Mucosa of stomach (tissue), 1 donor: Measurements from ENCODE around the gene CCDC201.

ENCODE experiments used
- H3K27me3 ChIP-seq: one replicate; pipeline ENCODE4 v1.7.0; 2013; ENCODE audit warnings: mild to moderate bottlenecking, low read length; ENCODE audit not compliant: control insufficient read depth, insufficient read depth
- H3K36me3 ChIP-seq: one replicate; pipeline ENCODE4 v1.7.0; 2013; ENCODE audit warnings: low read length; ENCODE audit not compliant: control insufficient read depth, insufficient read depth
- H3K4me1 ChIP-seq: one replicate; pipeline ENCODE4 v1.7.0; 2013; ENCODE audit warnings: mild to moderate bottlenecking, low read length; ENCODE audit not compliant: control insufficient read depth, insufficient read depth
- H3K4me3 ChIP-seq: one replicate; pipeline ENCODE4 v1.7.0; 2013; ENCODE audit warnings: low read length
- H3K9ac ChIP-seq: one replicate; pipeline ENCODE4 v1.7.0; 2013; ENCODE audit warnings: mild to moderate bottlenecking, low read length, moderate library complexity
- H3K9me3 ChIP-seq: one replicate; pipeline ENCODE4 v1.7.0; 2013; ENCODE audit warnings: mild to moderate bottlenecking, low read length, moderate library complexity; ENCODE audit not compliant: control insufficient read depth
- donor health status: Pancreatic carcinoma.

The CCDC201 gene

DNA sequence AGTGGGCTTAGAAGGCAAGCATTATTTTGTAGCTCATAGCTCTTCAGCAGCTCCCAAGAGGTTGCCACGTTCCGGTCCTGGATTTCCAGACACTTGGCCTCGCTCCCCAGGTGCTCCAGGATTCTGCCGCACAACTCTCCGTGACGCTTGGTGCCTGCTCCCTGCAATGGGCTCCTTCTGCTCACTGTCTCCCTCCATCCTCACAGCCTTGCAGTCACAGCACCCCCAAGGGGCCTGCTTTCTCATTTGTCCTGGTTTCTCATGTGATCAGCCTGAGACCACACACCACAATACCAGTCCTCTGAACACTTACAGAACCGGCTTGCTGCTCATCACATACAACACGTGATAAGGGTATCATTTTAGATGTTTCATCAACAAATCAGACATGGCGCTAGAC is 38.4 kb upstream of the CCDC201 start:
- H3K36me3 ChIP-seq, result no peaks in the 10 kb centered on the region

DNA sequence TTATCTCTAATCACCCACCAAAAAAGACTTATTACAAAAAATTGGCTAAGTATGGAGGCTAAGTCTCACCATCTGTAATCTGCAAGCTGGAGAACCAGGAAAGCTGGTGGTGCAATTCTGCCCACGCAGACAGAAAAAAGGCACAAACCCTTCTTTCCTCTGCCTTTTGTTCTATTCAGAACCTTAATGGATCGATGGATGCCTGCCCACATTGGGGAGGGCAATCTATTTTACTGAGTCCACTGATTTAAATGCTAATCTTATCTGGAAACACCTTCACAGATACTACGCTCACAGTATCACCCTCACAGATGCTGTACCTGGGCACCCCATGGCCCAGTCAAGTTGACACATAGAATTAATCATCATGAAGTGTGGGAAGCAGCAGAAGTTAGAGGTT is 38.0 kb upstream of the CCDC201 start:
- Histone ChIP-seq H3K36me3 (no peaks in the 10 kb centered on the region), H3K9ac (no peak overlapping the region), H3K9me3 (no peaks in the 10 kb centered on the region), H3K4me3 (no peak overlapping the region), H3K4me1 (no peaks in the 10 kb centered on the region), H3K27me3 (no peaks in the 10 kb centered on the region)

More for the DNA sequence above, 38.4 kb upstream of the CCDC201 start:
- Histone ChIP-seq H3K27me3 (no peaks in the 10 kb centered on the region), H3K4me1 (no peaks in the 10 kb centered on the region), H3K9me3 (no peaks in the 10 kb centered on the region), H3K4me3 (no peak overlapping the region), H3K9ac (no peak overlapping the region)

DNA sequence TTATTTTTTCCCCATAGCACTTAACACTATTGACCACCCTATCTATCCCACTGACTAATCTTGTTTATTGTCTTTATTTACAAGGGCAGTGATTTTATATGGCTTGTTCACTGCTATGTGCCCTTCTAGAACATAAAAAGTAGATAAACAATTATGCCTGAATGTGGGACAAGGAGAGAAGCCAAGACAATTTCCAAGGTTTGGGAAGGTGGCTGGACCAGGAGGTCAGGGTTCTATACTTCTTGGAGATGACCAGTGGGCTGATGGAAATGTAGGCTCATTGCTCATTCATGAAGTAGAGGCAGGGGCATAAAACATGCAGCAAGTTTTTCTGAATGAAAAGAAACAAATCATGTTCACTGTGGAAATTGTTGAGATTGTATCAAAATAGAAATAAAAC is 36.7 kb upstream of the CCDC201 start:
- Histone ChIP-seq H3K9me3 (no peaks in the 10 kb centered on the region), H3K36me3 (no peaks in the 10 kb centered on the region), H3K4me1 (no peaks in the 10 kb centered on the region), H3K4me3 (no peak overlapping the region), H3K27me3 (no peaks in the 10 kb centered on the region), H3K9ac (no peak overlapping the region)

DNA sequence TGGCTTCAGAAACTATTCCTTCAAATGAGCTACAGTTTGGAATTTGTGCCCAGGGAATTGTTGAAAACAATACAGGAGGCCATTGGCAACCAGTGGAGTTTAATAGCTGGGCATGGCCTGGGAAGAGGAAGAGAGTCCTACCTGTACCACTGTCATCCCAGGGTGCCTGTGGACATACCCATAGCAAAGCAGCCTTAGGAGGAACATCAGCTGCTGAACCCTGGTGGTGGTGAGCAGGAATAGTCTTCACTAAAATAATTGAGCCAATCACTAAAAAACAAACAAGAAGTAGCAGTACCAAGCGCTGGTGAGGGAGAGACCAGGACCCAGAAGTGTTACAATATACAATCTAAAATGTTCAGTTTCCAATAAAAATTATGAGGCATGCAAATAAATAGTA is 29.9 kb upstream of the CCDC201 start:
- Histone ChIP-seq H3K4me1 (no peaks in the 10 kb centered on the region), H3K4me3 (no peak overlapping the region), H3K9me3 (no peaks in the 10 kb centered on the region), H3K27me3 (no peaks in the 10 kb centered on the region), H3K9ac (no peak overlapping the region), H3K36me3 (no peaks in the 10 kb centered on the region)

DNA sequence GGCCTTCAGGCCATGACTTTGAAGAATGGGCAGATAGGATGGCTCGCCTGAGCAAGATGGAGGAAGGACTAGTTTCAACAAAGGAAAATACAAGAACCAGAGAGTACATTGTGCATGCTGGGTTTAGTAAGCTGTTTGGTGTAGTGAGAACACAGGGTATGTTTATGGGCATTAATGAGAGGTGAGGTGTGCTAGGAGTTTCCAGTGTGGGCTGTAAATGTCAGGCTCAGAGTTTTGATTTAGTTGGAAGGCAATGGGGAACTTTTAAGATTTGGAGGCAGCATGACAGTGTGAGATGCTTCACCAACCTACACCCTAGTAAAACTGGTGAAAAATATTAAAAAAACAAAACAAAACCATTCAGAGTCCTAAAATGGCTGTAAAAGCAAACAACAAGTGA is 28.7 kb upstream of the CCDC201 start:
- H3K9me3 ChIP-seq, result no peaks in the 10 kb centered on the region
- H3K9ac ChIP-seq, result no peak overlapping the region
- H3K36me3 ChIP-seq, result no peaks in the 10 kb centered on the region
- no peaks in the 10 kb centered on the region for H3K4me1 ChIP-seq
- no peak overlapping the region for H3K4me3 ChIP-seq
- H3K27me3 ChIP-seq, result no peaks in the 10 kb centered on the region

DNA sequence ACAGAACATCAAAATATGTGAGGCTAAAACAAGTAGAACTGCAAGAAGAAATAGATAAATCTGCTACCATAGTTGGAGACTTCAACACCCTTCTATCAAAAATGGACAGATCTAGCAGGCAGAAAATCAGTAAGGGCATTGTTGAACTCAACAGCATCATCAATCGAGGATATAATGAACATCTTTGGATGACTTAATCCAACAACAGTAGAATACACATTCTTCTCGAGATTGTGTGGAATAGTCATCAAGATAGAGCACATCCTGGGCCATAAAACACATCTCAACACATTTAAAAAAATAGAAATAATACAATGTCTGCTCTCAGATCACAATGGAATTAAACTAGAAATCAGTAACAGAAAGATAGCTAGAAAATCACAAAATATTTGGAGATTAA is 25.3 kb upstream of the CCDC201 start:
- no peaks in the 10 kb centered on the region for H3K36me3 ChIP-seq
- H3K9me3 ChIP-seq, result no peaks in the 10 kb centered on the region
- H3K4me1 ChIP-seq, result no peaks in the 10 kb centered on the region
- no peak overlapping the region for H3K4me3 ChIP-seq
- no peak overlapping the region for H3K9ac ChIP-seq
- no peaks in the 10 kb centered on the region for H3K27me3 ChIP-seq

DNA sequence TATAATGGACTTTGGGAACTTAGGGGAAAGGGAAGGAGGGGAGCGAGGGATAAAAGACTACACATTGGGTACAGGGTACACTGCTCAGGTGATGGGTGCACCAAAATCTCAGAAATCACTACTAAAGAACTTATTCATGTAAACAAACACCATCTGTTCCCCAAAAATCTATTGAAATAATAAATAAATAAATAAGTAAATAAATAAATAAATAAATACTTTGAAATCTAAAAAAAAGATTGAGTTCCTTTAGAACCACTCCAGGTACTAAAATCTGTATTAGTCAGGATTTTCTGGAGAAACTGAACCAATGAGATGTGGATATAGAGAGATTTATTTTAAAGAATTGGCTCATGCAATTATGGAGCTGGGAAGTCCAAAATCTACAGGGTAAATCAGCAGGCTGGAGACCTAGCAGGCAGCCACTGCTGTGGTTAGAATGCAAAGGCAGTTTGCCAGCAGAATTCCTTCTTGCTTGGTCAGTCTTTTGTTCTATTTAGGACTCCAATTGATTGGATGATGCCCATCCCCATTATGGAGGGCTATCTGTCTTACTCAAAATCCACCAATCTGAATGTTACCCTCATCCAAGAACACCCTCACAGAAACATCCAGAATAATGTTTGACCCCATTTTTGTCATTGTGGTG is 24.3 kb upstream of the CCDC201 start:
- Histone ChIP-seq H3K9me3 (no peaks in the 10 kb centered on the region), H3K9ac (no peak overlapping the region), H3K4me3 (no peak overlapping the region), H3K36me3 (no peaks in the 10 kb centered on the region), H3K27me3 (no peaks in the 10 kb centered on the region), H3K4me1 (no peaks in the 10 kb centered on the region)

DNA sequence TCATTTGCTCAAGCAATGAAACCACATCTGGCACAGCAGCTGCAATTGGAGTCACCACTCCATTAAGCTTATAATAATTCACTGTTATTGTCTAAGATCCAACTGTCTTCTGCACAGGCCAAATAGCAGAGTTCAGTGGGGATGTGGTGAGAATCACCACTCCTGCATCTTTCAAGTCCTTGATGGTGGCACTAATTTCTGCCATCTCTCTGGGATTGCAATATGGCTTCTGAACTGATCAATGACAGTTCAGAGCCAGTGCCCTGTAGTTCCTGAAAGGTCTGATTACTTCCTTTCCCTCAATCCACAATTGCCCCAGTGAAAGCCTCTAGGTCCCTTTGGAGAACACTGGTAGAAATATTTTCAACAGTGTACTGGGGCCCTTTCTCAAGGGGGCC is 21.8 kb upstream of the CCDC201 start:
- H3K36me3 ChIP-seq, result no peaks in the 10 kb centered on the region
- no peaks in the 10 kb centered on the region for H3K4me1 ChIP-seq
- H3K27me3 ChIP-seq, result no peaks in the 10 kb centered on the region
- H3K9ac ChIP-seq, result no peak overlapping the region
- H3K4me3 ChIP-seq, result no peak overlapping the region
- H3K9me3 ChIP-seq, result no peaks in the 10 kb centered on the region

DNA sequence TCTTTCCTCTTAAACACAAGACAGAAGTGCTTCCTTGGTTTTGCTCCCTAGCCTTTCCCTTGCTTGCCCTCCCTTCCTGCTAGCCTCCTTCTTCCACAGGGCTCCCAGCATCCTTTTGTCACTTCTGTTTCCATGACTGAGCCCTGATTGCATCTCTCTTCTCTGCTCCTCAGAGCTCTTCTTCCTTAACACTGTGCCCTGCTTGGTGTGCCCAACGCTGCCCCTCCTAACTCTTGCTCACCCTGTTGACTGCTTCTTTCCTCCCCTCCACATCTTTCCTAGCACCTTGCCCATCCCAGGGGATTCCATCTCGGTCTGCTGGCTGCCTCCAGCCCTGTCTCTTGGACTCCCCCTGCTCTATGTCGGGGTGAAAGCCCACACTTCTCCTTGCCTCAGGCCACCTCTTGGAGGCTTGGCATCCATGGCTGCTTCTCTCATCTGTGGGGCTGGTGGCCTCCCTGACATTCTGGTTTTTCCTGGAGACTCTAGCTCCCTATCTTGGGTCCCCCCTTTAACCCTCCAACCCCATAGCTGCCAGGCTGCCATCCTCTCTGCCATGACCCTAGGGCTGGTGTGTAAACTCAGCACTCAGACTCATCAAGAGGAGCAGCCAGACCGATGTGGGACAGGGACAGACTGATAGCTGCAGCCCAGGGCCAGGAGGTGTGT is 21.2 kb upstream of the CCDC201 start:
- Histone ChIP-seq H3K9ac (no peak overlapping the region), H3K4me1 (no peaks in the 10 kb centered on the region), H3K36me3 (no peaks in the 10 kb centered on the region), H3K27me3 (peaks cover 3% of the 10 kb centered on the region), H3K9me3 (no peaks in the 10 kb centered on the region), H3K4me3 (no peak overlapping the region)

DNA sequence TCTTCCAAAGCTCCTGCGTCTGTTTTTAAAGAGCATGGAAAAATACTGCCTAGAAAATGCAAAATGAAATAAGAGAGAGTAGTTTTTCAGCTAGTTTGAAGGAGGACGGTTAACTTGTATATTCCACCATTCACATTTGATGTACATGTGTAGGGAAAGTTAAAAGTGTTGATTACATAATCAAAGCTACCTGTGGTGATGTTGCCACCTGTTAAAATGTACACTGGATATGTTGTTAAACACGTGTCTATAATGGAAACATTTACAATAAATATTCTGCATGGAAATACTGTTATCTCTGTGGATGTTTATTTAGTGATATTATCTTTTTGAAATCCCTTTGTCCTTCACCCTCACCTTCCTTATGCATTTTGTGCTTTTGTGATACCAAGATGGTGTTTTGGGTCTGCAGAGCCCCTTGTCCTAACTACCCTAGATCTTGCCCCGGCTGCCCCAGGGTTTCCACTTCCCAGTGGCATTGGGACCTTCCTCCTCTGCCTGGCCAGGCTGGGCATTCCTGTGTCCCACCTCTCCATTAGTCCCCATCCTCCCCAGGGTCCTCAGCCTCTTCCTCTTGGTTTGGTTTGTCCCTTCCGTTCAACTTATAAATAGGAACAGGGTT is 20.6 kb upstream of the CCDC201 start:
- H3K9me3 ChIP-seq, result no peaks in the 10 kb centered on the region
- H3K4me3 ChIP-seq, result no peak overlapping the region
- H3K4me1 ChIP-seq, result no peaks in the 10 kb centered on the region
- no peak overlapping the region for H3K9ac ChIP-seq
- H3K36me3 ChIP-seq, result no peaks in the 10 kb centered on the region
- H3K27me3 ChIP-seq, result peaks cover 7% of the 10 kb centered on the region

DNA sequence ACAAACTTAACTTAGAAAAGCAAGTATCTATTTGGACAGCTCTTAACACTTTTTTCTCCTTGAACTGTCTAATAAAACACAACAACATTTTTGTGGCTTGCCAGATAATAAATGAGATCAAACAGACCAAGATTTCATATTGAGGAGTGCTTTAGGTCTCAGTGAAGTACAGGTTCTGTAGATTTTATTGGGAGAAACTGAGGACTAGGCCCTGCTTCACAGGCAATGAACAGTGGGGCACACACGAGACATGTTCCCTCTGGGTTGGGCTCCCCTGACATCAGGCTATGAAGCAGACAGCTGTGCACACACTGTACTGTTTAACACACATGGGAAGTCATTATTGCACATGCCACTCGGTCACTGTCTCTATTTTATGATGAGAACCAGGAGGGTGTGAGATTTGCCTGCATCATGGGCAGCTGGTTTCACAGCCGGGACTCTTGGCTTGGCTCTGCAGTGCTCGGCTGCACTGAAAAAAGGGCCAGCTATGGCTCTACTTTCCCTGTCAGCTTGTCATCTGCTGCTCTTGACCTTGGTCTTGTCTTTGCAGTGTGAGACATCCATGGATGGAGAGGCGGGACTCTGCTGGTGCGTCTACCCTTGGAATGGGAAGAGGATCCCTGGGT is 19.6 kb upstream of the CCDC201 start:
- H3K27me3 ChIP-seq, result peaks cover 17% of the 10 kb centered on the region
- no peaks in the 10 kb centered on the region for H3K9me3 ChIP-seq
- H3K4me3 ChIP-seq, result no peak overlapping the region
- H3K36me3 ChIP-seq, result no peaks in the 10 kb centered on the region
- H3K9ac ChIP-seq, result no peak overlapping the region
- no peaks in the 10 kb centered on the region for H3K4me1 ChIP-seq
